Astrocyte (in vitro differentiated cells and primary cell): ENCODE results near the gene MAPK8IP3.

ENCODE experiments used
- CTCF ChIP-seq: IDR thresholded peaks from 2 replicates; pipeline ENCODE4 v1.5.1; 2011; ENCODE audit warnings: low read depth, mild to moderate bottlenecking, inconsistent platforms, low read length, moderate library complexity; ENCODE audit not compliant: insufficient read depth
- EZH2 ChIP-seq: IDR thresholded peaks from 2 replicates; pipeline ENCODE4 v1.6.1; 2012; ENCODE audit warnings: mild to moderate bottlenecking, low read length, inconsistent platforms; ENCODE audit not compliant: insufficient read depth

- TF ChIP-seq CTCF (no peak), EZH2 (no peak)
Measured at GRCh38 chr16:1773703-1774447, 67.9 kb downstream of the MAPK8IP3 start.
